GM18909 (cell line): Measurements from ENCODE around the gene SPAG17.

Source experiments
- ATAC-seq: cut with Tn5 transposase; IDR thresholded peaks from one replicate; pipeline ENCODE4 v1.9.1; 2021; ENCODE audit warnings: mild to moderate bottlenecking; ENCODE audit not compliant: unreplicated experiment, poor library complexity

The SPAG17 gene

DNA sequence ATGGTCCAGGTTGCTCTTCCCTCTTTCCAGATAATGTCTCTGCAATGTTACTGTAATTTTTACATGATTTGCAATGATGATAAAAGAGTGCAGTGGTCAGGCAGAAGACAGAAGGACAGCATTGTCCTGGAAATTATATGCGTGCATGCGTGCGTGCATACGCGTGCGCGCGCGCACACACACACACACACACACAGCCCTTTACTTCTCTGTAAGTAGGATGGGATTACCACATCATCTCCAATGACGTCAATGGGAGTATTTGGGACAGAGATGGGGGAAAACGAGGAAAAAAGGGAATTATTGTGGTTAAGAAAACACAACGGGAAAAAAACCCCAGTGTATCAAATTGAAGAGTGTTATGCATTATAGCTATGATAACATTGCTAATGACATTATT, 99.7 kb downstream of the SPAG17 start:
- ATAC-seq = no peak

DNA sequence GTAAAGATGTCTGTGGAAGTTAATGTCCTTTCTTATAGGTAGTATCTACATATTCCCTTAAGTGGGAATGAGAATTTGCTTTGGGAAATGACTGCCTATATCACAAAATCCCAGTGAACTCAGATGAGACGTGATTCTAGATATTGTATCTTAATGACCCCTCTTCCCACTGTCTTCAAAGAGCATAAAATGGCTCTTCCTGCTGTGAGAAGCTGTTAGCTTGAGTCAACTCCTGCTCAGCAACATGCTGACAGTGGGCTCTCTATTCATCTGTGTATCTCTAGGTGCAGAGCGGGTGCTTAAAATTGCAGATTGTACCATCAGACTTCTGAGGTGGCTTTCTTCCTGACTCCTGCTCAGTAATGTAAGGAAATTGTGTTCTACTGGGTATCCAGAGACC, 100.6 kb downstream of the SPAG17 start:
- ATAC-seq = no peak

GRCh38 chr1:118082984-118083383, 102.0 kb downstream of the SPAG17 start:
- no peak for ATAC-seq

DNA sequence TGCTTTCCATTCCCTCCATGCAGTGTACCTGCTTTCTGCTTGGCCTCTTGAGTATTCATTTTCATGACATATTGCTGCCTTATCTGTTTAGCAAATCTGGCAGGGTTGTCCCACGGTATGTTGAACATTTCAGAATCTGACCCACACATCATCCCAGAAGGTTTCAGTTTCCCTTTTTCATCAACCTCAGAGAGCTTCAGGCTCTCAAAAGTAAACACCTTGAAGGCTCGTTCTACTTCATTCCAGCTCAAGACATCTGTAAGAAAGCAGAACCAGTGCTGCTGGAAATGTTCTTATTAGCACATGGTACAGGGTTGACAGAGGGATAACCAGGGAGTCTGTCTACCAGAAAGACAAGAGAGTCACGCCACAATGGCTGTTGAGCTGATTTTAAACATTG, 103.6 kb downstream of the SPAG17 start:
- no peak for ATAC-seq

DNA sequence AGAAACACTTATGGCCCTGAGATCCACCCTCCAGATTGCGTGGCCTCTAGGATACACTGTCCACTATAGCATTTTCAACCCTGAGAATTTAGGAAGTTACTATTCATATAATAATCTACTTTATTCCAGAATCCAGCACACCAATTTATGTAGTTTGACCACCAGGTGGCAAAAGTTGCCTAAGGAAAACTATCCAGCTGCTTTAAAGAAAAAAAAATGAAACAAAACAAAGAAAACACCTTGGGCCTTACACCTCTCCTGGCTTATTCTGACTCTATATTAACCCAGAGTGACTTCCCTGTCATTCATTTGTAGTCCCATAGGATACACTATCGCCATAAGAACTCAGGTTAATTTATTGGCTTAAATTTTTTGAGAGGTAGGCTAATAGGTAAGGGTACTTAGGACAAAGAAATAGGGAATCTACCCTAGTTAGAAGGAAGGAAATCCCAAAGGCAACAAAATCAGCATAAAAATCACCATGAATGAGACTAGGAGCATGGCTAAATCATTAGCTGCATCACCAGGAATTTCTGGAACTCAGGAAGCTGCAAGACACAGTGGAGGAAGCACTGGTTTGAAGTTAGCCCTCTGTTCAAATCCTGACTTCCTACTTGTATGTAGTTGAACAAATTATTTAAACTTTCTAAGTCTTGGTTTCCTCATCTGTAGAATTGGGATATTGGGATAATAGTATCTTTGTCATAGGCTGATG, 107.5 kb downstream of the SPAG17 start:
- no peak for ATAC-seq

DNA sequence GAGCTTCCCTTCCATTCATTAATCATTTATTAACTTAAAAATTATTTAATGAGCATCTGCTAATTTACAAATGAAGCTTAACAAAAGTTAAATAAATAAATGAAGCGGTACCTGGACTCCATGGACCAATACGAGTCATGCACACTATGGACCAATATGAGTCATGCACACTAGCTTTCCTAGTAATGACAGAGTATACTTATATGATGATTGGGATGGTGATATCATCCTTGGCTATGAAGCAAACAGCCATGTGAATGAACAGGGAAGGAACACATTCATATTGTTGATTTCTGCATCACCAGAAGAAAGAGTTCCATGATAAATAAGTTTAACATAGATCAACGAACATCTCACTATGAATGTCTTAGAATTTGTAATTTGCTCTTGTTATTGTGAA, 109.9 kb downstream of the SPAG17 start:
- no peak for ATAC-seq

GRCh38 chr1:118073648-118074435, 111.2 kb downstream of the SPAG17 start:
- ATAC-seq = no peak

DNA sequence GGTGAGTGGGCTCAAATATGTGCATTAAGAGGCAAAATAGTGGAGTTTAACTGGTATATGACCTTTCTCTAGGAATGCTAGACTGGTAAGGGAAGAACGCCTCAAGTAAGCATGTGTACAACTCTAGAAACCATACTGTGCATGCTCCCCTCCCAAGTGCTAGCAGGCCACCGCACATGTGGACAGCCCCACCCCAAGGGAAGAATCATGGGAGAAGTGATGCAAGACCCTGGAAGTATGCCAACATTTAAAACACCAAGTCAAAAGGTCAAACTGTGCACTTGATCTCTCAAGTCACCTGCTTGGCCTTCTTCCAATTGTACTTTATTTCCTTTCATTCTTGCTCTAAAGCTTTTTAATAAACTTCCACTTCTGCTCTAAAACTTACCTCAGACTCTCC, 135.0 kb downstream of the SPAG17 start:
- ATAC-seq = no peak

DNA sequence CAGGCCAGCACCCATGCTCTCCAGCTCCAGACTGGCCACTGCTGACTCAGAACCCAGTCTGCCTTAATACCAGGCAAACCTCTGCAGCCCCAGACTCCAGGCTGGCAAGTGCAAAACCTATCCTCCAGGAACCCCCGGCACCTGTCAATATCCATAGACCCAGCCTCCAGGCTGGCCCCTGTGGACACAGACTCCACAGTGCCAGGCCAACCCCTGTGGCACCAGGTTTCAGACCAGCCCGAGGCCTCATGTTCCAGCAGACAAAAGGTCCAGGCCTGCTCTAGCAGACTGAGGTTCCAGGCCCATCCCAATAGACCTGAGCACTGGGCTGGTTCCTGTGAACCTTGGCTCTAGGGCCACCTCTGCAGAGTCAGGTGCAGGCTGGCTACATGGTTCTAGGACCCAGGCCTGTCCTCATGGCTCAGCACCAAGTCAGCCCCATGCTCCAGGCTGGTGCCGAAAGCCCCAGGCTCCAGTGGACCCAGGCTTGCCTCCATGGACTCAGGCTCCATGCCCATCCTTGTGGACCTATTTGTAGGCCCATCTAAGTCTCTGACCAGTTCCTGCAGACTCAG, 137.3 kb downstream of the SPAG17 start:
- no peak for ATAC-seq

- ATAC-seq = no peak
These were observed 137.9 kb downstream of the SPAG17 start for GRCh38 chr1:118047006-118047649.

DNA sequence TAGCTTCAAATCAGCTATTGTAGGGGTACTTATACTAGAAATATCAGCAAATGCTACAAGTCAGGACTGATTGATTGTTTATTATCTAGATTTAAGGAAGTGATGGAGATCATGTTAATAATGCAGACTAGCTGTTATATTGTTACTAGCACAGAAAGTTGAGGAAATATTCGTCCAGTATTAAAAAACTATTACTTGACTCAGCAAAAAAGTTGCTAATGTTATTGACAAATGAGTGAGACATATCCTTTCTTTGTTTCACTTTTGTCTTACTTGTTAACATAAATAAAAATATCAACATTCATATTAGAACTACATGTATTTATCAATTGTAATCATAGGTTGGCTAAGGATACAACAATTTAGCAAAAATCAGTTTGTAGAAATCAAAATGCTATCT, 141.4 kb downstream of the SPAG17 start:
- ATAC-seq = no peak

GRCh38 chr1:118042501-118042900, 142.5 kb downstream of the SPAG17 start:
- ATAC-seq = no peak

- no peak for ATAC-seq
These were observed 145.9 kb downstream of the SPAG17 start for GRCh38 chr1:118039170-118039569.

DNA sequence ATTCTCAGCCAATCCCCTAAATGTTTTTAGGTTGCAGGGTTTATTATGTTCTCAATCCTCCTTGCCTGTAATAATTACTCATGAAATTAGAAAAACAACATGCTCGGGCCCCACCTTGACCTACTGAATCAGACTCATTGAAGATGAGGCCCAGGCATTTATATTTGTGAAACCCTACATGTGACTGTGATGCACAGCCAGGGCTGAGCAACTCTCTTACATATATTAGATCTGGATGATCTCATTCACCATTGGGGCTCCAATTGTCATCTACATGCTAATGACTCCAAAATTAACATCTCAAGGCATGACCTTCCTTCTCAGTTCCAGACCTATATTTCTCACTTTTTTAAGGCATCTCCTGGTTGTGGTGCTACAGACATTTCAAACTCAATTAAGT, 152.1 kb downstream of the SPAG17 start:
- ATAC-seq = no peak

DNA sequence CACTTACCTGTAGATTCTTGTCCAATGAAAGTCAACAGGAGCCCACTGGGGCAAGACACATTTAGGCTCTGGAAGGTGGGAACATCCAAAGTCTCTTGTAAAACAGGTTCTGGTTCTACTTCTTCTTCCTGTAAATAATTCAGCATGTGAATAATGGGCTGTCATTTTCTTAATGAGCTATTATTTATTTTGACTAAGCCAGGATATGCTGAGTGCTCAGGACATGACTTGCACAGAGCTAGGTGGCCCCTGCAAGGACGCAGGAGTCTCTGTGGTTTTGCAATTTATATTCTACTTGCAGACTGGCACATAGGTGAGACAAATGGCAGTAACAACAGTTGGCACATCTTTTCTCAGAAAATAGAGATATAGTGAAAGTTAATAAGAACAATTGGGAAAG, 156.8 kb downstream of the SPAG17 start:
- no peak for ATAC-seq

DNA sequence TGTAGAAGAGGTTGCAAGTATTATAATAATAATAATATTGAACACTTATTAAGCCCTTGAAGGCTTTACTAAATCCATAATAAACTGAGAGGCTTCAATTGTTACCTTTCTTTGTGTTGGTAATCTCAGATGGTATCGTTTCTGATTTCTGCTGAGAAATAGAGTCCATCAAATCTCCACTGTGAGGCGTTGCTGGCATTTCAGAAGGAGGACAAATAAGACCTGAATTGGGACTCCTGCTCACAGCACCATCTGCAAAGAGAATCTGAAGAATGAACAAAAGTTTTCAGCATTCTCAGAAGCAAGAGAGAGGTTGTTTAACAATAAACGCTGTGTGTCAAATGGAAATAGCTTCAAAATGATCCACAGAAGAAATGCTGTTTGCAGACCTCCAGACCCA, 161.8 kb downstream of the SPAG17 start:
- ATAC-seq = no peak

GRCh38 chr1:118021668-118022067, 163.4 kb downstream of the SPAG17 start:
- ATAC-seq = no peak

DNA sequence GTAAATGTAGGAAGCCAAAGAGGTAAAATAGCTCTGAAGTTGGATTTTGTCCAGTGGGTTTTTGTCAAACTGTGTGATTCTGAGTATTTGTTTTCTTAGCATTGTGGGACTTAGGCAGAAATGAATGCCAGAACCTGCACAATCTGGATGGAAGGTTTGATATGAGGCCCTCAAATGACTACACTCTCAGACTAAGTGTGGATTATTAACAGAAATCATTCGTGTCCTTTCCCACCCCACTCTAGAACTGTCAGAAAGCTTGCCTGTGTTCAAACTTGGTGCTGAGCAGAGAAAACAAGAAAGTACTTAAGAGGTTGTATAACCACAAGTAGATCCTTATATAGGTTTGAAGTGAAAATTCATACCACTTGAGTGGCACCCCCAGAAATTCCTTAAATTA, 167.0 kb downstream of the SPAG17 start:
- ATAC-seq = no peak

GRCh38 chr1:118013938-118014337, 171.1 kb downstream of the SPAG17 start:
- no peak for ATAC-seq

DNA sequence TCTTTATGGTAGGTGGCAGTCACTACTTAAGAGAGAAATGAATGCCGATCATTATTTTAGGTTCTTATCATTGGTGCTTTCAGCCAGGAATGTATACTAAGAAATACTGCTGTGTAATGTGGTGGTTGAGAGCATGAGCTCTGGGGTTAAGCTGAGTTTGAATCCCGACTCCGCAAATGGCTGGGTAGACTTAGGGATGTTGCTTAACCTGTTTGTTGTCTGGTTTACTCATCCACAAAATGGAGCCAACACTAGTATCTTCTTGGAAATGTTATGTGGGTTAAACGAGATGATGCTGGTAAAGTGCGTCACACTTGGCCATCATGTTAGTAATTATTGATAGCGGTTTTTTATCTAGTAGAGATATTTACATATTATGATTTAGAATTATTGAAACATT, 171.7 kb downstream of the SPAG17 start:
- no peak for ATAC-seq

GRCh38 chr1:118012515-118013124, 172.4 kb downstream of the SPAG17 start:
- no peak for ATAC-seq
